Testis (tissue), 3 donors: Measurements from ENCODE around the gene PTPRG. TPM values are rescaled to one million over a fixed set of nuclear protein-coding genes. Genes with fewer than 3 reads are reported as not detected.

Source experiments
- DNase-seq: peaks from one replicate; pipeline ENCODE4 v3.0.0-alpha.2; 2019
- H3K27ac ChIP-seq, 2 donors: fragments of 200-600 bp; sonication (generic); one replicate each; pipeline ENCODE4 v1.5.1; 2019
- H3K27me3 ChIP-seq: fragments of 200-600 bp; sonication (generic); one replicate; pipeline ENCODE4 v1.5.1; 2019
- H3K36me3 ChIP-seq: fragments of 200-600 bp; sonication (generic); one replicate; pipeline ENCODE4 v1.5.1; 2017; ENCODE audit warnings: low read depth; ENCODE audit errors: missing control alignments
- H3K4me1 ChIP-seq: fragments of 200-600 bp; sonication (generic); one replicate; pipeline ENCODE4 v1.5.1; 2019
- H3K4me3 ChIP-seq, 2 donors: fragments of 200-600 bp; sonication (generic); one replicate each; pipeline ENCODE4 v1.5.1; 2017 to 2019
- H3K9me3 ChIP-seq: fragments of 200-600 bp; sonication (generic); one replicate; pipeline ENCODE4 v1.5.1; 2017
- CTCF ChIP-seq, 3 experiments: fragments of 450-650 bp in 2 of 3; fragments of 200-600 bp in 1 of 3; sonication (generic) in 1 of 3; IDR thresholded peaks; one replicate each; pipeline ENCODE4 v1.5.1; 2016 to 2019; ENCODE audit warnings: antibody characterized with exemption in 3 of 3, mild to moderate bottlenecking in 2 of 3, moderate library complexity in 1 of 3
- POLR2A ChIP-seq: fragments of 450-650 bp; IDR thresholded peaks from one replicate; pipeline ENCODE4 v1.6.1; 2017; ENCODE audit warnings: antibody characterized with exemption, mild to moderate bottlenecking, moderate library complexity
- WGBS, 2 donors: methylation state at CpG; one replicate each; pipeline ENCODE4 v1.1.5; 2018; 5-methylcytosine and 5-hydroxymethylcytosine counted together
- intact Hi-C: fragments of 100-400 bp; cut with DNase I; formaldehyde crosslinking; loops from one replicate; pipeline ENCODE4 v1.15.1; 2023; ENCODE audit warnings: low total_unique reads
- polyA plus RNA-seq: library from polyadenylated mRNA; stranded (reverse); fragments of 350-450 nt; fragmentation: Illumina TruSeq; extraction: RNeasy Lipid Tissue Mini Kit (QIAGEN cat#74804); gene quantifications from one replicate; pipeline ENCODE4 v1.2.3, GENCODE V29; 2014; ENCODE audit warnings: low read depth, low replicate concordance; ENCODE audit not compliant: insufficient read depth
- total RNA-seq, 2 donors: library from RNA; depleted of rRNA; stranded (reverse); fragments of >200 nt; gene quantifications; one replicate each; pipeline ENCODE4 v1.2.3, GENCODE V29; 2016

Gene PTPRG
- total and polyA plus RNA-seq, 3 donors from 2014 or later = 26.3 to 107 (median 75.4) TPM

DNA sequence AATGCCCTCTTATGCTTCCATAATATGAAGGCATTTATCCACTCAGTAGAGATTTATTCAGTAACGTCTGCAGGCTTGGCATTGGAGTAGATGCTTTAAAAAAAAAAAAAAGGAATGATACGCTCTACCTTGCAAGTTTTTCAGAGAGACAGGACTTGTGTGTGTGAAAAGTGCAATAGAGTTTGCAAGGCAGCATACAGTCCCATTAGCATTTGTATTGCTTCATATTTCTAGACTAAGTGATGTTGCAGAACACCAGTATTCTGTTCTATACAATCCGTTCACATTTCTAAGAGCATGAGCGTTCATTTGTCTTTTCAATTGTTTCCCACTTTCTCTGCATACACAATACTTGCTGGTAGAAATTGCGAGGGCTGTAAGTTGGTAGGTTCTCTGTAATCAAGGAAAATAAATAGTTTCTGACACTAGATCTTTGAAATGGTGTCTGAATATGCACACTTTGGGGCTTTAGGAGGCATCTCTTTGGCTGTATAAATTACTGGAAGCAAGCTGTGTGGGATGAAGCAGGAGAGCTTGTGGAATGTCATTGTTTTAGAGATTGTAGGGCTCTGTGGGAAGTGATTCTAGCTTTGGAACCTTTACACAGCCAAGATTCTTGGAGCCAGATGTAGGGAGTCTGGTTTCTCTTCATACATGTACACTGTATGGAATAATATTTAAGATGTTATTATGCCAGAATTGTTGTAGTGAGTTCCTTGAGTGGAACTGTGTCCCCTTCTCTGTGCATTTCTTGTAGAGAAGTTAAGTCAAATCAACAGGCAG is 549.3 kb downstream of the PTPRG start:
- intact Hi-C loops = no loop called here

GRCh38 chr3:62113092-62113491 is 551.7 kb downstream of the PTPRG start:
- DNase-seq = no peak
- H3K27me3 ChIP-seq = no peaks in the 10 kb centered on the region
- H3K27ac ChIP-seq = no peak overlapping the region
- no peak overlapping the region for H3K4me3 ChIP-seq
- no peaks in the 10 kb centered on the region for H3K4me1 ChIP-seq
- no peaks in the 10 kb centered on the region for H3K36me3 ChIP-seq
- intact Hi-C loops = no loop called here
- TF ChIP-seq POLR2A = no peak
- TF ChIP-seq CTCF (IDR thresholded peaks at IDR 0.05) = no peak
- 93 to 94% methylated on average over 3 of the region's 3 CpGs for WGBS, 2 donors
- no peaks in the 10 kb centered on the region for H3K9me3 ChIP-seq

More for the DNA sequence above, 549.3 kb downstream of the PTPRG start:
- 89 to 92% methylated on average over 5 of the region's 5 CpGs for whole genome bisulfite sequencing, 2 donors
- no peaks in the 10 kb centered on the region for H3K4me1 ChIP-seq
- TF ChIP-seq POLR2A (no peak), CTCF (IDR thresholded peaks at IDR 0.05) (no peak)
- H3K27ac ChIP-seq = no peak overlapping the region
- no peaks in the 10 kb centered on the region for H3K36me3 ChIP-seq
- no peak overlapping the region for H3K4me3 ChIP-seq
- H3K9me3 ChIP-seq = no peaks in the 10 kb centered on the region
- H3K27me3 ChIP-seq = no peaks in the 10 kb centered on the region
- no peak for DNase-seq

DNA sequence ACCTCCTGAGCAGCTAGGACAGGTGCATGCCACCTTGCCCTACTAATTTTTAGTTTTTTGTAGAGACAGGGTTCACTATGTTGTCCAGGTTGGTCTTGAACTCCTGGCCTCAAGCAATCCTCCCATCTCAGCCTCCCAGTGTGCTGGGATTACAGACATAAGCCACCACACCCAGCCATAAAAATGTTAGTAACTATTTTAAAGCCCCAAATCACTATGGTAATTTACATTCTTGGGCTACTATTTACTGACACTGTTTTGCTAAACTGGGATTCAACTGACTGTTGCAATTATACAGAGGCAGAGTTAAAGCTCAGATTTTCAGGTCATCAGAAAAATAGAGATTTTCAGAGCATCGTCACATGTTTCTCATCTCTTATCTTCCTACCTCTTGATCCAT is 553.4 kb downstream of the PTPRG start:
- intact Hi-C loops = no loop called here
- no peaks in the 10 kb centered on the region for H3K9me3 ChIP-seq
- 75 to 84% methylated on average over 1 of the region's 1 CpG for WGBS, 2 donors
- H3K36me3 ChIP-seq = no peaks in the 10 kb centered on the region
- no peaks in the 10 kb centered on the region for H3K4me1 ChIP-seq
- H3K27me3 ChIP-seq = no peaks in the 10 kb centered on the region
- H3K27ac ChIP-seq = no peak overlapping the region
- TF ChIP-seq POLR2A (no peak), CTCF (IDR thresholded peaks at IDR 0.05) (no peak)
- no peak for DNase-seq
- H3K4me3 ChIP-seq = no peak overlapping the region

- no peaks in the 10 kb centered on the region for H3K36me3 ChIP-seq
- intact Hi-C loops = no loop called here
- no peak for DNase-seq
- H3K27ac ChIP-seq = no peak overlapping the region
- 40 to 59% methylated on average over 3 of the region's 3 CpGs for WGBS, 2 donors
- no peak overlapping the region for H3K4me3 ChIP-seq
- H3K4me1 ChIP-seq = no peaks in the 10 kb centered on the region
- TF ChIP-seq POLR2A (no peak), CTCF (IDR thresholded peaks at IDR 0.05) (no peak)
- H3K27me3 ChIP-seq = no peaks in the 10 kb centered on the region
- no peaks in the 10 kb centered on the region for H3K9me3 ChIP-seq
Observed at GRCh38 chr3:62117903-62118548, 556.7 kb downstream of the PTPRG start.
